ENCODE measurements around the gene POMP.

- no peak for TF ChIP-seq CTCF (conservative IDR thresholded peaks at IDR 0.05; ENCODE audit: low read depth, low read length)
- TF ChIP-seq SMC3 (IDR thresholded peaks at IDR 0.05; ENCODE audit: low read depth, low read length): no peak
- no peak for TF ChIP-seq POLR2A (IDR thresholded peaks at IDR 0.05; ENCODE audit: low read depth, low read length)
Measured at GRCh38 chr13:28618230-28618994, 40.5 kb upstream of the POMP start.

Measured in IMR-90 (cell line).